Measurements from ENCODE around the gene NPAS3. TPM values are rescaled to one million over a fixed set of nuclear protein-coding genes. Genes with fewer than 3 reads are reported as not detected.

Gene NPAS3
- total RNA-seq, 6 experiments from 2014 or later = 0.11 to 0.83 (median 0.21) TPM; not detected in 2

- Histone ChIP-seq H3K27me3 (no peaks in the 10 kb centered on the region), H3K9me3 (no peaks in the 10 kb centered on the region), H3K36me3 (no peaks in the 10 kb centered on the region), H3K27ac (no peak overlapping the region), H3K4me3 (no peak overlapping the region), H3K4me1 (no peaks in the 10 kb centered on the region)
- no peak for ATAC-seq
- no peak for TF ChIP-seq CTCF (IDR thresholded peaks at IDR 0.05)
- TF ChIP-seq POLR2A (IDR thresholded peaks at IDR 0.05) = no peak
- no peak for DNase-seq
- WGBS (ENCODE audit: insufficient coverage, low coverage, low lambda C conversion rate, missing lambda C conversion rate) = 92% methylated on average over 4 of the region's 4 CpGs
- intact Hi-C loops (cut with DNase I) = no loop called here
Observed at GRCh38 chr14:33717866-33718265, 779.2 kb downstream of the NPAS3 start.

GRCh38 chr14:33720284-33720787 lies 781.7 kb downstream of the NPAS3 start:
- Histone ChIP-seq H3K4me1 (no peaks in the 10 kb centered on the region), H3K27ac (no peak overlapping the region), H3K27me3 (no peaks in the 10 kb centered on the region), H3K4me3 (no peak overlapping the region), H3K36me3 (no peaks in the 10 kb centered on the region), H3K9me3 (no peaks in the 10 kb centered on the region)
- intact Hi-C loops (cut with DNase I) = no loop called here
- ATAC-seq (no peak), DNase-seq (no peak)
- WGBS (ENCODE audit: insufficient coverage, low coverage, low lambda C conversion rate, missing lambda C conversion rate) = 70% methylated on average over 4 of the region's 4 CpGs
- TF ChIP-seq CTCF (IDR thresholded peaks at IDR 0.05) = no peak
- TF ChIP-seq POLR2A (IDR thresholded peaks at IDR 0.05) = no peak

GRCh38 chr14:33726685-33727084 lies 788.0 kb downstream of the NPAS3 start:
- WGBS (ENCODE audit: insufficient coverage, low coverage, low lambda C conversion rate, missing lambda C conversion rate) = 51% methylated on average over 5 of the region's 5 CpGs
- Histone ChIP-seq H3K27ac (no peak overlapping the region), H3K4me1 (no peaks in the 10 kb centered on the region), H3K36me3 (no peaks in the 10 kb centered on the region), H3K4me3 (no peak overlapping the region), H3K9me3 (no peaks in the 10 kb centered on the region), H3K27me3 (no peaks in the 10 kb centered on the region)
- DNase-seq (no peak), ATAC-seq (no peak)
- TF ChIP-seq POLR2A (IDR thresholded peaks at IDR 0.05) (no peak), CTCF (IDR thresholded peaks at IDR 0.05) (no peak)
- intact Hi-C loops (cut with DNase I) = no loop called here

GRCh38 chr14:33727606-33728005 lies 788.9 kb downstream of the NPAS3 start:
- Histone ChIP-seq H3K27me3 (no peaks in the 10 kb centered on the region), H3K36me3 (no peaks in the 10 kb centered on the region), H3K4me3 (no peak overlapping the region), H3K9me3 (no peaks in the 10 kb centered on the region), H3K27ac (no peak overlapping the region), H3K4me1 (no peaks in the 10 kb centered on the region)
- DNase-seq = no peak
- 65% methylated on average over 6 of the region's 6 CpGs for WGBS (ENCODE audit: insufficient coverage, low coverage, low lambda C conversion rate, missing lambda C conversion rate)
- intact Hi-C loops (cut with DNase I) = no loop called here
- TF ChIP-seq CTCF (IDR thresholded peaks at IDR 0.05) = no peak
- no peak for TF ChIP-seq POLR2A (IDR thresholded peaks at IDR 0.05)
- no peak for ATAC-seq

- no peak overlapping the region for H3K4me3 ChIP-seq
- 20% methylated on average over 3 of the region's 3 CpGs for WGBS (ENCODE audit: insufficient coverage, low coverage, low lambda C conversion rate, missing lambda C conversion rate)
- no peak for ATAC-seq
- intact Hi-C loops (cut with DNase I) = no loop called here
- H3K36me3 ChIP-seq = no peaks in the 10 kb centered on the region
- no peak overlapping the region for H3K27ac ChIP-seq
- no peaks in the 10 kb centered on the region for H3K9me3 ChIP-seq
- H3K4me1 ChIP-seq = no peaks in the 10 kb centered on the region
- no peaks in the 10 kb centered on the region for H3K27me3 ChIP-seq
- no peak for DNase-seq
- TF ChIP-seq CTCF (IDR thresholded peaks at IDR 0.05) (no peak), POLR2A (IDR thresholded peaks at IDR 0.05) (no peak)
Observed at GRCh38 chr14:33728010-33728498, 789.4 kb downstream of the NPAS3 start.
